SU-DHL-6 (cell line): Measurements from ENCODE around the gene SUSD4.
"Not testable (repeated sequence)": the region's sequence is repeated elsewhere in the genome, so short reads cannot be mapped to it uniquely, and the experiment has no call there.

Source experiments
- H2AFZ ChIP-seq: fragments of 200-600 bp; sonication (generic); 2 replicates; pipeline ENCODE4 v1.6.1; 2014; ENCODE audit warnings: low read depth, mild to moderate bottlenecking, moderate library complexity, mixed read lengths, antibody characterized with exemption, low read length; ENCODE audit not compliant: severe bottlenecking
- H3F3A ChIP-seq: fragments of 200-600 bp; shearing (Covaris generic); 2 replicates; pipeline ENCODE4 v1.6.0; 2016; ENCODE audit warnings: antibody characterized with exemption, mild to moderate bottlenecking; ENCODE audit not compliant: insufficient read depth
- H3K27ac ChIP-seq: fragments of 200-600 bp; sonication (generic); 2 replicates; pipeline ENCODE4 v1.5.1; 2016; ENCODE audit warnings: low read depth, mild to moderate bottlenecking, low read length, moderate library complexity, mixed read lengths
- H3K27me3 ChIP-seq: fragments of 200-600 bp; sonication (generic), shearing (Covaris generic); 2 replicates; pipeline ENCODE4 v1.6.0; 2014; ENCODE audit warnings: mild to moderate bottlenecking, low read length
- H3K36me3 ChIP-seq: fragments of 200-600 bp; sonication (generic); 2 replicates; pipeline ENCODE4 v1.6.1; 2014; ENCODE audit warnings: mild to moderate bottlenecking, low read length, mixed read lengths
- H3K4me2 ChIP-seq: fragments of 300-600, 200-600 bp; shearing (Covaris generic), sonication (generic); 2 replicates; pipeline ENCODE4 v1.6.0; 2014; ENCODE audit warnings: low read length, low read depth, mild to moderate bottlenecking; ENCODE audit not compliant: poor library complexity, severe bottlenecking
- H3K4me3 ChIP-seq: fragments of 200-600 bp; sonication (generic); 2 replicates; pipeline ENCODE4 v1.5.1; 2014; ENCODE audit warnings: antibody characterized with exemption, low read length, mild to moderate bottlenecking, mixed read lengths; ENCODE audit not compliant: insufficient read depth, poor library complexity, severe bottlenecking
- H3K79me2 ChIP-seq: fragments of 200-600 bp; sonication (generic); 2 replicates; pipeline ENCODE4 v1.6.1; 2014; ENCODE audit warnings: mild to moderate bottlenecking, low read length, moderate library complexity; ENCODE audit not compliant: insufficient read depth
- H3K9ac ChIP-seq: fragments of 200-600 bp; sonication (generic); 2 replicates; pipeline ENCODE4 v1.7.0; 2014; ENCODE audit warnings: mild to moderate bottlenecking, low read length
- H3K9me2 ChIP-seq: fragments of 200-600 bp; sonication (generic); replicated peaks from 2 replicates; pipeline ENCODE4 v1.6.1; 2014; ENCODE audit warnings: low read length; ENCODE audit not compliant: insufficient read depth
- H3K9me3 ChIP-seq: fragments of 200-600 bp; sonication (generic); 2 replicates; pipeline ENCODE4 v1.6.1; 2014; ENCODE audit warnings: low read length, mixed read lengths; ENCODE audit not compliant: insufficient read depth
- H4K20me1 ChIP-seq: fragments of 200-600 bp; sonication (generic); 2 replicates; pipeline ENCODE4 v1.6.1; 2014; ENCODE audit warnings: low read depth, mild to moderate bottlenecking, antibody characterized with exemption, low read length, moderate library complexity, mixed read lengths
- EZH2phosphoT487 ChIP-seq: fragments of 200-600 bp; sonication (generic), shearing (Covaris generic); conservative IDR thresholded peaks from 2 replicates; pipeline ENCODE4 v1.6.1; 2018; ENCODE audit warnings: mild to moderate bottlenecking, antibody characterized with exemption, low read length, moderate library complexity, mixed read lengths
- TF ChIP-seq, protein P1 (sequence below): fragments of 200-600 bp; sonication (generic); IDR thresholded peaks from one replicate; pipeline ENCODE4 v1.5.1; 2017; ENCODE audit warnings: antibody characterized with exemption, mild to moderate bottlenecking, low read length, moderate library complexity; ENCODE audit not compliant: insufficient read depth, poor library complexity, severe bottlenecking

Gene SUSD4

GRCh38 chr1:223285452-223285851 is 78.5 kb downstream of the SUSD4 start:
- Histone ChIP-seq H2AFZ (no peak overlapping the region), H3K27ac (no peak overlapping the region), H3K9me2 (no peaks in the 10 kb centered on the region), H3K9ac (no peak overlapping the region), H3K4me2 (no peak overlapping the region), H3K36me3 (no peaks in the 10 kb centered on the region), H4K20me1 (no peaks in the 10 kb centered on the region), H3K79me2 (no peaks in the 10 kb centered on the region), H3K27me3 (no peaks in the 10 kb centered on the region), H3K4me3 (no peak overlapping the region), H3F3A (no peaks in the 10 kb centered on the region), H3K9me3 (no peaks in the 10 kb centered on the region)
- TF ChIP-seq, protein P1, sequence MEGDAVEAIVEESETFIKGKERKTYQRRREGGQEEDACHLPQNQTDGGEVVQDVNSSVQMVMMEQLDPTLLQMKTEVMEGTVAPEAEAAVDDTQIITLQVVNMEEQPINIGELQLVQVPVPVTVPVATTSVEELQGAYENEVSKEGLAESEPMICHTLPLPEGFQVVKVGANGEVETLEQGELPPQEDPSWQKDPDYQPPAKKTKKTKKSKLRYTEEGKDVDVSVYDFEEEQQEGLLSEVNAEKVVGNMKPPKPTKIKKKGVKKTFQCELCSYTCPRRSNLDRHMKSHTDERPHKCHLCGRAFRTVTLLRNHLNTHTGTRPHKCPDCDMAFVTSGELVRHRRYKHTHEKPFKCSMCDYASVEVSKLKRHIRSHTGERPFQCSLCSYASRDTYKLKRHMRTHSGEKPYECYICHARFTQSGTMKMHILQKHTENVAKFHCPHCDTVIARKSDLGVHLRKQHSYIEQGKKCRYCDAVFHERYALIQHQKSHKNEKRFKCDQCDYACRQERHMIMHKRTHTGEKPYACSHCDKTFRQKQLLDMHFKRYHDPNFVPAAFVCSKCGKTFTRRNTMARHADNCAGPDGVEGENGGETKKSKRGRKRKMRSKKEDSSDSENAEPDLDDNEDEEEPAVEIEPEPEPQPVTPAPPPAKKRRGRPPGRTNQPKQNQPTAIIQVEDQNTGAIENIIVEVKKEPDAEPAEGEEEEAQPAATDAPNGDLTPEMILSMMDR: no peak
- no peak for TF ChIP-seq EZH2phosphoT487

GRCh38 chr1:223283697-223284096 is 80.3 kb downstream of the SUSD4 start:
- not testable (repeated sequence) for H3K9me3 ChIP-seq, H3K27me3 ChIP-seq, H4K20me1 ChIP-seq, H3K9ac ChIP-seq, H3K4me3 ChIP-seq, H2AFZ ChIP-seq, H3K36me3 ChIP-seq, H3K9me2 ChIP-seq, H3K79me2 ChIP-seq, H3K27ac ChIP-seq, H3K4me2 ChIP-seq, H3F3A ChIP-seq

GRCh38 chr1:223278311-223278710 is 85.7 kb downstream of the SUSD4 start:
- H3K36me3 ChIP-seq, H3K79me2 ChIP-seq, H3K9me3 ChIP-seq, H3K27me3 ChIP-seq, H3K9ac ChIP-seq, H4K20me1 ChIP-seq, H2AFZ ChIP-seq, H3K27ac ChIP-seq, H3K4me3 ChIP-seq, H3K4me2 ChIP-seq, H3K9me2 ChIP-seq, H3F3A ChIP-seq: not testable (repeated sequence)

GRCh38 chr1:223276029-223276428 is 87.9 kb downstream of the SUSD4 start:
- no peaks in the 10 kb centered on the region for H3F3A ChIP-seq
- no peak overlapping the region for H3K9ac ChIP-seq
- H3K79me2 ChIP-seq: no peaks in the 10 kb centered on the region
- no peak overlapping the region for H3K27ac ChIP-seq
- no peaks in the 10 kb centered on the region for H3K9me3 ChIP-seq
- H3K36me3 ChIP-seq: no peaks in the 10 kb centered on the region
- H3K4me3 ChIP-seq: no peak overlapping the region
- H4K20me1 ChIP-seq: no peaks in the 10 kb centered on the region
- H2AFZ ChIP-seq: no peak overlapping the region
- H3K9me2 ChIP-seq: no peaks in the 10 kb centered on the region
- no peak overlapping the region for H3K4me2 ChIP-seq
- TF ChIP-seq EZH2phosphoT487: no peak
- TF ChIP-seq, protein P1: no peak
- H3K27me3 ChIP-seq: no peaks in the 10 kb centered on the region
